Colonic mucosa (tissue), 4 donors: ENCODE measurements around the gene GALNT10. TPM values are rescaled to one million over a fixed set of nuclear protein-coding genes. Genes with fewer than 3 reads are reported as not detected.

Source experiments
- DNase-seq: peaks from one replicate; pipeline ENCODE4 v3.0.0-alpha.2; 2020
- H3K27ac ChIP-seq: fragments of 200-600 bp; one replicate; pipeline ENCODE4 v1.8.0; 2021
- H3K27me3 ChIP-seq: fragments of 200-600 bp; one replicate; pipeline ENCODE4 v1.8.0; 2021
- H3K36me3 ChIP-seq: fragments of 200-600 bp; one replicate; pipeline ENCODE4 v1.8.0; 2021
- H3K4me1 ChIP-seq: fragments of 200-600 bp; one replicate; pipeline ENCODE4 v1.8.0; 2021; ENCODE audit warnings: mild to moderate bottlenecking
- H3K4me3 ChIP-seq: fragments of 200-600 bp; one replicate; pipeline ENCODE4 v1.8.0; 2021
- H3K9ac ChIP-seq, 2 donors: one replicate each; pipeline ENCODE4 v1.7.0; 2013; ENCODE audit warnings: control low read depth in 2 of 2, low read depth in 2 of 2, low read length in 2 of 2
- H3K9me3 ChIP-seq: fragments of 200-600 bp; one replicate; pipeline ENCODE4 v1.8.0; 2021
- CTCF ChIP-seq: fragments of 200-600 bp; IDR thresholded peaks from one replicate; pipeline ENCODE4 v1.8.0; 2022; ENCODE audit warnings: antibody characterized with exemption, mild to moderate bottlenecking
- intact Hi-C: fragments of 100-400 bp; cut with DNase I; formaldehyde crosslinking; loops from one replicate; pipeline ENCODE4 v1.14.1; 2022
- total RNA-seq, 2 donors: library from RNA; stranded (reverse); fragmentation: NEBNext Ultra II Directional in 1 of 2; extraction: Animal tissue kit (Norgen Biotek cat#: 25700) in 1 of 2; gene quantifications; one replicate each; pipeline ENCODE4 v1.2.1, GENCODE V29; 2021
- donor health status: healthy.
- donor health status: DM: no; HTN: no; CAD: no.
- donor health status: DM: no; HTN: no; CAD: no.

The GALNT10 gene
- total RNA-seq, 2 donors from 2014 or later: 40.0 to 46.7 TPM

DNA sequence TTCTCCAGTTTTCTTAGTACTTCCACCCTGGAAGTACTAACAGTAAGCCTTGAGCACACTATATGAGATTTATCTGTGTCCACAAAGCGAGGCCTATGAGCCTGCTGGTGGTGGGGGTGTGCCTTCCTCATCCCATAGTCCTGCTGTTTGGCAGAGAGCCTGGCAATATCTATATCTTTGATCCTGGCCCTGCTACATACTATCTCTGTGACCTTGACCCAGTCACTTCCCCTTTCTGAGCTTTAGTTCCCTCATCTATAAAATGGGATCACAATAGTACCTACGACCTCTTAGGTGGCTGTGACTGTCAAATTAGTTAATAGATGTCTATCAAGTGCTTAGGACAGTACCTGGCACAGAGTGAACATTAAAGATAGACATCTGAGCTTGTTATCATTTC is 140.7 kb downstream of the GALNT10 start:
- no peak for DNase-seq

GRCh38 chr5:154331924-154332323 is 141.4 kb downstream of the GALNT10 start:
- TF ChIP-seq CTCF: no peak
- DNase-seq: no peak

More for the DNA sequence above, 140.7 kb downstream of the GALNT10 start:
- H3K27ac ChIP-seq: no peak overlapping the region
- H3K9ac ChIP-seq: no peak overlapping the region
- no peaks in the 10 kb centered on the region for H3K4me1 ChIP-seq
- H3K27me3 ChIP-seq: no peaks in the 10 kb centered on the region
- H3K36me3 ChIP-seq: no peaks in the 10 kb centered on the region
- intact Hi-C loops: no loop called here
- no peak for TF ChIP-seq CTCF
- no peaks in the 10 kb centered on the region for H3K9me3 ChIP-seq
- H3K4me3 ChIP-seq: no peak overlapping the region

GRCh38 chr5:154332451-154332850 is 141.9 kb downstream of the GALNT10 start:
- intact Hi-C loops: no loop called here
- no peak for DNase-seq
- Histone ChIP-seq H3K9me3 (no peaks in the 10 kb centered on the region), H3K4me3 (no peak overlapping the region), H3K4me1 (no peaks in the 10 kb centered on the region), H3K27ac (no peak overlapping the region), H3K9ac (no peak overlapping the region), H3K36me3 (no peaks in the 10 kb centered on the region), H3K27me3 (no peaks in the 10 kb centered on the region)
- TF ChIP-seq CTCF: no peak

More at GRCh38 chr5:154331924-154332323, 141.4 kb downstream of the GALNT10 start:
- H3K27me3 ChIP-seq: no peaks in the 10 kb centered on the region
- H3K27ac ChIP-seq: no peak overlapping the region
- intact Hi-C loops: no loop called here
- H3K9ac ChIP-seq: no peak overlapping the region
- no peaks in the 10 kb centered on the region for H3K36me3 ChIP-seq
- H3K4me1 ChIP-seq: no peaks in the 10 kb centered on the region
- no peak overlapping the region for H3K4me3 ChIP-seq
- H3K9me3 ChIP-seq: no peaks in the 10 kb centered on the region

DNA sequence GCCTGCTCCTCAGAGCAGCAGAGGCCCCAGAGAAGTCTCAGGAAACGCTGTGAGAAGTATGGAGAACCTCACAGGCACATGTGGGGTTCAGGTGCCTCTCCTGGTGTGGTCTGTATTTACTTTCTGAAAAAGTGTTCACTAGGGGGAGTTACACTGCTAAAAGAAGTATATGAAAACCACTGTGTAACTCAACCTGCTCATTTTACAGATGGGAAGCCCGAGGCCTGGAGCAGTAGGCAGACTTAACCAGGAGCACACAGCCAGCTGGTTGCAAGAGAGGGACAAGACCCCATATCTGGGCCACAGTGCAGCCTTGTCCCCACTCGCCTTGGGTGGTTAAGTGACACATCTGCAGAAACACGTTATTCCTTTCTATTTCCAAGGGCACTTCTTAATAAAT is 142.5 kb downstream of the GALNT10 start:
- intact Hi-C loops: no loop called here
- H3K36me3 ChIP-seq: no peaks in the 10 kb centered on the region

GRCh38 chr5:154334406-154335064 is 144.0 kb downstream of the GALNT10 start:
- intact Hi-C loops: no loop called here
- no peak overlapping the region for H3K4me3 ChIP-seq
- no peaks in the 10 kb centered on the region for H3K9me3 ChIP-seq
- no peaks in the 10 kb centered on the region for H3K4me1 ChIP-seq
- H3K27ac ChIP-seq: no peak overlapping the region
- H3K27me3 ChIP-seq: no peaks in the 10 kb centered on the region
- no peak overlapping the region for H3K9ac ChIP-seq
- TF ChIP-seq CTCF: no peak
- H3K36me3 ChIP-seq: no peaks in the 10 kb centered on the region
- no peak for DNase-seq

More for the DNA sequence above, 142.5 kb downstream of the GALNT10 start:
- no peaks in the 10 kb centered on the region for H3K9me3 ChIP-seq
- H3K4me1 ChIP-seq: no peaks in the 10 kb centered on the region
- no peak overlapping the region for H3K4me3 ChIP-seq
- no peak overlapping the region for H3K27ac ChIP-seq
- H3K27me3 ChIP-seq: no peaks in the 10 kb centered on the region
- DNase-seq: no peak
- no peak for TF ChIP-seq CTCF
- H3K9ac ChIP-seq: no peak overlapping the region
